ENCODE results near the gene CRADD.
"Not testable (repeated sequence)": the region's sequence is repeated elsewhere in the genome, so short reads cannot be mapped to it uniquely, and the experiment has no call there.

Gene CRADD

GRCh38 chr12:93762059-93762719 lies 85.0 kb downstream of the CRADD start:
- DNase-seq = no peak

DNA sequence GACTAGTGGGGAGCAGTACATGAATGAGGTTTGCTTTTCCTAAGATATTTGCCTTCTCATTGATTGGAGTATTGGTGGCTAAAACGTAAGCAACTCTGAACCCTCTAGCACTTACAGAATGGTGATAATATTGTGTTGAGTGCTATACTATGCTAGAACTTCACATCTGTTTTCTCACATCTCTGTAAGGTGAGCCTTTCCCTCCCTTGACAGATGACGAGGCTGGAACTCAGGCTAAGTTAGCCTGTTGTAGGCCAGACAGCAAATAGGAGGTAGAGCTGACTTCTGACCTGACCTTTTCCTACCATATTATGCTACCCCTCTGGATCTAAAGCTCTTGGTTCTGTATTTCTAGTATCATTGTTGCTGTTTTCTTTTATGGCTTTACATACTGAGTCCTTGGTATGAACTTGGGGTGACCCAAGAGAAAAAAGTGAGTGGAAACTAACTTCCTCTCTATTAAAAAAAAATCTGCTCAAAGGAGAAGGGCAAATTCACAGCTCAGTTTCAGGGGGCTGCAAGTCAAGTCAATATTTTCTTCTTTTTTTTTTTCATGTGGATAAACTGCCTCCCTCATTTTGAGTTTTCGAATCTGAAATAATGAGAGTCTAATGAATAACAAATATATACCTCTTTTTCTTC lies 85.9 kb downstream of the CRADD start:
- DNase-seq = no peak

- DNase-seq = no peak
Measured at GRCh38 chr12:93763746-93764147, 86.6 kb downstream of the CRADD start.

- DNase-seq = no peak
Measured at GRCh38 chr12:93766371-93766770, 89.2 kb downstream of the CRADD start.

DNA sequence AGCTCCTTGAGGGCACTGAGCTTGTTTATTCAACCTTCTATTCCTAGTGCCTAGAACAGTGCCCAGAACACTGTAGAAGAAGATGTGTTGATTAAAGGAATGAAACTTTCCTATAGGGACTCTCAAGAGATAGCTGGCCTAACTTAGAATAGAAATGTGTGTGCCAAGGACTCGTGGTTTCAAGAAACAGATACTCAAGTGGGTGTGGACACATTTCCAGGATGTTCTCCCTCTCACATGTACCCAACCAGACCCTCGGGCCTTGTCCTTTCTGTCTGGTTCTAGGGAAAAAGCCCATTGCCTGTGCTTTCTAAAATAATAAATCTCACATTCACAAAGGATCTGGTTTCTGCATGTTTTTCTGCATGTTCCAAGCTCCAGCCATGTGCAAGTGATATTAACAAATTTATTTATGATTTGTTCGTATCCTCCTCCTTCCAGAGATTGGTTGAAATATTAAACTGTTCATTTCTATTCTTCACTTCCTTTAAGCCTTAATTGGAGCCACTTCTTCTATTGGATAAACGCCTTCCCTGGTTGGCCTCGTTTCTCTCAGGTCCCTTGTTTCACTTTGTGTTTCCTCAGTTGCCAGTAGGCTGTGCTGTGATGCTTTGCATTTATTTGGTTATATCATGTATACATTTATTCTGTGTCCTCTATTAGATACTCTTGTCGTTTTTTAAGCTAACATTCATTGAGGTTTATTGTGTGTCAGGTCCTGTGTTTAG lies 89.8 kb downstream of the CRADD start:
- DNase-seq = peak; percentile 42

DNA sequence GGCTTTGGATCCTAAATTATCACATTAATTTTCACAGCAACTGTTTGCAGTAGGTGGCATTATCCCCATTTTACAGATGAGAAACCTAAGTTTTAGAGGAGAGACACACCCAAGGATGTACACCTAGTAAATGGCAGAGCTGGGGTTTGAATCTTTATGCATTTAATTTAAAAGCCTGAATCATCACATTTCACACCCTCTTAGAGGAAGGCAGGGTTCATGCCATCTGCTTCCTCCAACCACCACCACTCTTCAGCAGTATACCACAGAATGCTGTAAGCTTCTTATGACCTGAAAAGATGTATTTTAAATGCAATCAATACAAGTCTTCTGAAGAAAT lies 90.3 kb downstream of the CRADD start:
- DNase-seq = no peak

DNA sequence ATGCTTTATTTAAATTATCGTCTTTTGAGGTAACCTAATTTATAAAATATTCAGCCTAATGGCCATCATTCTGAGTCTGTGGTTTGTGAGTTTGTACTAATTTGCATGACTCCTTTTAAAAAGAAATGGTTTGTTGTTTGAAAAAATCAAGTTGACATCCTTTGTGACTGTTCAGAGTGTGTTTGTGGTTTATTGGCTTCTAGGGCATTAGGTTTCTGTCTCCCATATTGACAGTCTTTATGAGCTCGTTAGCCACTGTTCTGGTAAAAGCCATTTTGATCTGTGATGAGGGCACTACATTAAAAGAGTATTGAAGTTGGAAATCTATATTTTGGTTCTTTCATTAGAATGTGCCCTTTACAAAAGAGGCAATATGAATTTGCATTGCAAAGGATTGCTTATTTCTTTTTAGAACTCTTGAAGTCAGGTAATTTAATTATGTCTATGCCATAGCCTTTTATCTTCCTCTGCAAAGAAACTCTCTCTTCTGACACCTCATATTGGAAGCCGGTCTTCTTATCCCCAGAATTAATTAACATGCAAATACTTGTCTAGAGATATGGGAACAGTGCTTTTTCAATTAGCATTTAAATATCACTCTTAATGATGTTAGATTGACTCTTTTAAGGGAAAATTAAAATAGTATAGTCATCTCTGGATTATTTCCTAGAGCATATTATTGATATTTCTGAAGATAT lies 95.0 kb downstream of the CRADD start:
- no peak for DNase-seq

DNA sequence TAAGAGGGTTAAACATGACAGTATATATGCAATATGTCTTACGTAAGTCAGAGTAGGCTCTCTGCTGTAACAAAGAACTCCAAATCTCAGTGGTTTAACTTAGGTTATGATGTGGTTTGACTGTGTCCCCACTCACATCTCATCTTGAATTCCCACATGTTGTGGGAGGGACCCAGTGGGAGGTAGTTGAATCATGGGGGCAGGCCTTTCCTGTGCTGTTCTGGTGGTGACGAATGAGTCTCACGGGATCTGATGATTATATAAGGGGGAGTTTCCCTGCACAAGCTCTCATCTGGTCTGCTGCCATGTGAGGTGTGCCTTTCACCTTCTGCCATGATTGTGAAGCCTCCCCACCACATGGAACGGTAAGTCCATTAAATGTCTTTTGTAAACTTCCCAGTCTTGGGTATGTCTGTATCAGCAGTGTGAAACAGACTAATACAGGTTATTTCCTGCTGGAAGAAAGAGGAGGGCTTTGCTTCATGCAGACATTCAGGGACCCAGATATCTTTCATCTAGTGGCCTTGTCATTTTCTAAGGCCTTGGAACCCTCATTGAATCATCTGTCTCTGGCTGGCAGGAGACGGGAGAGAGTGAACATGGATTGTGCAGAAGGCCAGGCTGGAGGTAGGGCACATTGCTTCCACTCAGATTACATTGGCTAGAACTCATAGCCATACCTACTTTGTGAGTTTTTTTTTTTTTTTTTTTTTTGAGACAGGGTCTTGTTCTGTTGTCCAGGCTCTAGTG lies 96.1 kb downstream of the CRADD start:
- DNase-seq = no peak

- no peak for DNase-seq
Measured at GRCh38 chr12:93776581-93777018, 99.4 kb downstream of the CRADD start.

DNA sequence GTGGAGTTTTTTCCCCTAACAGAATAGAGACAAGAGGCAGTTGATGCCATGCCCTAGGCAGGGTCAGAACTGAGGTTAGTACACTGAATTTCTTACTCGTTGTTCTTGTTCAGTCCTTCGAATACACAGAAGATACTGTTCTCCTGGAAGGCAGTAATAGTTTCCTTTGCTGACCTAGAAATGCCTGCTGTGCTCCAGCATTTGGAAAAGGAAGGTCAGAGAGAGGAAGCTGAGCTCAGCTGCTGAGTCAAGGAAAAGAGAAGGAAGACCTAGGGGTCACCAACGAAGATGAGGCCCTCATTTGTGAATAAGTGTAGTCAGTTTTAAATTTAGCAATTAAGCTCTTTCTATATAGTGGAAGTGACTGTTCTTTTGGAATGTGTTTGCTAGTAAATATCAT lies 100.1 kb downstream of the CRADD start:
- DNase-seq = no peak

GRCh38 chr12:93778306-93778705 lies 101.1 kb downstream of the CRADD start:
- no peak for DNase-seq

GRCh38 chr12:93778766-93779165 lies 101.6 kb downstream of the CRADD start:
- no peak for DNase-seq

DNA sequence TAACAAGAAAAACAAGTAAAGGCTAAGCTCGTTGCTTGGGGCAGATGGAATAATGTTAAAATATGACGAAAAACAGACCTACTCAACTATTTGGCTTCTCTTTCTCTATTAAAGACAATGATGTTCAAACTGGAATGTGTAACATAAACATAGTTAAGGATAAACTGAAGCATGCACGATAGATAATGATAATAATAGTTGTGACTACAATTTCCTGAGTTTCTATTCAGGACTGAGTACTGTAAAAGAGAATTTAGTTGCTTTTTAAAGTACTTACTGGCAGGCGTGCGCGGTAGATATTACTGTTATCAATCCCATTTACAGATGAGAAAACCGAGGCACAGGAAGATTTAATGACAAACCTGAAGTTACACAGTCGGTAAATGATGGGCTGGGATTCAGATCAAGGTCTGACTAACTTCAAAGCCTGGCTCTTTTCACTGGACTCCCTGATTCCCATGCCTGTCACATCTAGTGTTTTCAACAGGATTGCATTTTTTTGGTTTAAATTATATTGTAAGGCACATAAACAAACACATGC lies 103.0 kb downstream of the CRADD start:
- DNase-seq = no peak

DNA sequence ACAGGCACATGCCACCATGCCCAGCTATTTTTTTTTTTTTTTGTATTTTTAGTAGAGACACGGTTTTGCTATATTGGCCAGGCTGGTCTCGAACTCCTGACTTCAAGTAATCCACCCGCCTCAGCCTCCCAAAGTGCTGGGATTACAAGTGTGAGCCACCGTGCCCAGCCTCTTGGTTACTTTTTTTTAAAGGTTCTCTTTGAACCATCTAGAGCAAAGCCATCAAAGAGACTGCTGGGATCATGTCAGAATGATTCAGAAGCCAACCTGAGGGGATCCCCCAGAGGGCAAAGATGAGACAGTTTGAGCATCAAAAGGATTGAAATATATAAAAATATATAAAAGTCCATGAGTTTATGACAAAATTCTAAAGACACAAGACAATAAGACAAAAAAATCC lies 103.7 kb downstream of the CRADD start:
- not testable (repeated sequence) for DNase-seq

- not testable (repeated sequence) for DNase-seq
Measured at GRCh38 chr12:93781961-93782360, 104.8 kb downstream of the CRADD start.

DNA sequence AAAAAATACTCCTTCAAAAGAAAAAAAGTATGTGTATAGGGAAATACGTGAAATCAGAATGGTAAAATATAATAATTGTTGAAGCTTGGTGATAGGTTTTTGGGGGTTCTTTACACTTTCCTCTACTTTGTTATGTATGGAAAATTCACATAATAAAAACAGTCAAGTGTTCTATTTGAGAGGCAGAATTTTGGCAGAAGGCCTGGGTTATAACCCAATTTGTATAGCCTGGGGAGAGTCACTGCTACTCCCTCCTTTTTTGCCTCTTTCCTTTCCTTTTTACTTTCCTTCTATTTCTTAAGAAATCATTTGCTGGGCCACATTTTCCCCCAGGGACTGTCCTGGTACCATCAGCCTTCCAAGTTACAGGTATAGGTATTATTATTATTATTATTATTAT lies 105.7 kb downstream of the CRADD start:
- DNase-seq = no peak

DNA sequence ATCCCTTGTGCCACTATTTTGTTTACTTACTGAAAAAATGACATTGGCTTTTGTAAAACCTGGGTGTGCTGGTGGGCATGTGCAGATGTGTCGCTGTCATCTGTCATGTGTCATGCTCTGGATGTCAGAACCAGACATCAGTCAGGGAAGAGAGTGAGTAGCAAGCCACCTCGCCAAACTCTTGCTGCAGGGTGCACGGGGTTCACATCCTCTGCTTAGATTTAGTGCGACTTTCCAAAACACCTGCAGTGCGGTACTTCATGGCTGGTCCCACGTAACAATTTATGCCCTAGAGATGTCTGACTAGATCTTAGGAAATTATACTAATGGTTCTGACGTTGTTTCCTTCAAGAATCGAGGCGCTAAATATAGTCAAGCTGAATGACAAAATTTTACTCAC lies 106.7 kb downstream of the CRADD start:
- no peak for DNase-seq

GRCh38 chr12:93784339-93785086 lies 107.3 kb downstream of the CRADD start:
- no peak for DNase-seq

- no peak for DNase-seq
Measured at GRCh38 chr12:93785249-93786010, 108.3 kb downstream of the CRADD start.

- no peak for DNase-seq
Measured at GRCh38 chr12:93786656-93787397, 109.7 kb downstream of the CRADD start.
